ENCODE results near the gene RGN.
"Not testable (repeated sequence)": the region's sequence is repeated elsewhere in the genome, so short reads cannot be mapped to it uniquely, and the experiment has no call there.

RGN gene

GRCh38 chrX:47080215-47080914 is 2.1 kb downstream of the RGN start:
- H3K27ac ChIP-seq (ENCODE audit: insufficient read depth, low read depth, low read length, poor library complexity, severe bottlenecking) = no peak overlapping the region
- WGBS, 2 experiments = 90 to 93% methylated on average over 7 to 9 of the region's 9 CpGs

GRCh38 chrX:47080915-47081236 is 2.6 kb downstream of the RGN start:
- no peaks in the 10 kb centered on the region for H3K4me1 ChIP-seq (ENCODE audit: control insufficient read depth, insufficient read depth, low read length)

More at GRCh38 chrX:47080215-47080914, 2.1 kb downstream of the RGN start:
- Histone ChIP-seq H3K27me3 (ENCODE audit: control insufficient read depth, insufficient read depth, low read length, poor library complexity, severe bottlenecking) (no peaks in the 10 kb centered on the region), H3K4me3 (ENCODE audit: insufficient read depth, low read depth, low read length) (no peak overlapping the region), H3K9me3 (ENCODE audit: control insufficient read depth, low read length) (no peaks in the 10 kb centered on the region), H3K36me3 (ENCODE audit: control insufficient read depth, insufficient read depth, low read length) (no peaks in the 10 kb centered on the region), H3K4me1 (ENCODE audit: control insufficient read depth, insufficient read depth, low read length) (no peaks in the 10 kb centered on the region)

GRCh38 chrX:47091149-47091775 is 13.0 kb downstream of the RGN start:
- H3K4me3 ChIP-seq (ENCODE audit: insufficient read depth, low read depth, low read length) = no peak overlapping the region
- H3K27me3 ChIP-seq (ENCODE audit: control insufficient read depth, insufficient read depth, low read length, poor library complexity, severe bottlenecking) = no peaks in the 10 kb centered on the region
- H3K36me3 ChIP-seq (ENCODE audit: control insufficient read depth, insufficient read depth, low read length) = no peaks in the 10 kb centered on the region
- 45 to 62% methylated on average over 3 to 4 of the region's 4 CpGs for WGBS, 2 experiments
- H3K27ac ChIP-seq (ENCODE audit: insufficient read depth, low read depth, low read length, poor library complexity, severe bottlenecking) = no peak overlapping the region
- H3K9me3 ChIP-seq (ENCODE audit: control insufficient read depth, low read length) = no peaks in the 10 kb centered on the region
- H3K4me1 ChIP-seq (ENCODE audit: control insufficient read depth, insufficient read depth, low read length) = no peaks in the 10 kb centered on the region

More at GRCh38 chrX:47080915-47081236, 2.6 kb downstream of the RGN start:
- H3K4me3 ChIP-seq (ENCODE audit: insufficient read depth, low read depth, low read length) = no peak overlapping the region
- H3K9me3 ChIP-seq (ENCODE audit: control insufficient read depth, low read length) = no peaks in the 10 kb centered on the region
- no peaks in the 10 kb centered on the region for H3K27me3 ChIP-seq (ENCODE audit: control insufficient read depth, insufficient read depth, low read length, poor library complexity, severe bottlenecking)
- no peak overlapping the region for H3K27ac ChIP-seq (ENCODE audit: insufficient read depth, low read depth, low read length, poor library complexity, severe bottlenecking)
- no peaks in the 10 kb centered on the region for H3K36me3 ChIP-seq (ENCODE audit: control insufficient read depth, insufficient read depth, low read length)
- 89 to 90% methylated on average over 4 to 5 of the region's 5 CpGs for WGBS, 2 experiments

- Histone ChIP-seq H3K27ac (ENCODE audit: insufficient read depth, low read depth, low read length, poor library complexity, severe bottlenecking) (no peak overlapping the region), H3K27me3 (ENCODE audit: control insufficient read depth, insufficient read depth, low read length, poor library complexity, severe bottlenecking) (no peaks in the 10 kb centered on the region), H3K4me1 (ENCODE audit: control insufficient read depth, insufficient read depth, low read length) (no peaks in the 10 kb centered on the region), H3K36me3 (ENCODE audit: control insufficient read depth, insufficient read depth, low read length) (no peaks in the 10 kb centered on the region), H3K4me3 (ENCODE audit: insufficient read depth, low read depth, low read length) (no peak overlapping the region), H3K9me3 (ENCODE audit: control insufficient read depth, low read length) (no peaks in the 10 kb centered on the region)
- WGBS, 2 experiments = no CpG with 5 or more reads among the region's 1 CpG
These were observed 15.0 kb downstream of the RGN start for GRCh38 chrX:47093248-47093647.

GRCh38 chrX:47093860-47094259 is 15.6 kb downstream of the RGN start:
- Histone ChIP-seq H3K4me3 (ENCODE audit: insufficient read depth, low read depth, low read length) (no peak overlapping the region), H3K27me3 (ENCODE audit: control insufficient read depth, insufficient read depth, low read length, poor library complexity, severe bottlenecking) (no peaks in the 10 kb centered on the region), H3K27ac (ENCODE audit: insufficient read depth, low read depth, low read length, poor library complexity, severe bottlenecking) (no peak overlapping the region), H3K36me3 (ENCODE audit: control insufficient read depth, insufficient read depth, low read length) (no peaks in the 10 kb centered on the region), H3K4me1 (ENCODE audit: control insufficient read depth, insufficient read depth, low read length) (no peaks in the 10 kb centered on the region), H3K9me3 (ENCODE audit: control insufficient read depth, low read length) (no peaks in the 10 kb centered on the region)
- WGBS, 2 experiments = 79 to 88% methylated on average over 11 of the region's 11 CpGs

- H3K27ac ChIP-seq (ENCODE audit: insufficient read depth, low read depth, low read length, poor library complexity, severe bottlenecking) = no peak overlapping the region
- 70 to 74% methylated on average over 4 of the region's 4 CpGs for WGBS, 2 experiments
- no peak overlapping the region for H3K4me3 ChIP-seq (ENCODE audit: insufficient read depth, low read depth, low read length)
- no peaks in the 10 kb centered on the region for H3K36me3 ChIP-seq (ENCODE audit: control insufficient read depth, insufficient read depth, low read length)
- H3K27me3 ChIP-seq (ENCODE audit: control insufficient read depth, insufficient read depth, low read length, poor library complexity, severe bottlenecking) = no peaks in the 10 kb centered on the region
- H3K9me3 ChIP-seq (ENCODE audit: control insufficient read depth, low read length) = no peaks in the 10 kb centered on the region
- H3K4me1 ChIP-seq (ENCODE audit: control insufficient read depth, insufficient read depth, low read length) = no peaks in the 10 kb centered on the region
These were observed 18.8 kb downstream of the RGN start for GRCh38 chrX:47097018-47097417.

- H3K36me3 ChIP-seq (ENCODE audit: control insufficient read depth, insufficient read depth, low read length) = no peaks in the 10 kb centered on the region
- H3K27ac ChIP-seq (ENCODE audit: insufficient read depth, low read depth, low read length, poor library complexity, severe bottlenecking) = no peak overlapping the region
- no peaks in the 10 kb centered on the region for H3K4me1 ChIP-seq (ENCODE audit: control insufficient read depth, insufficient read depth, low read length)
- H3K9me3 ChIP-seq (ENCODE audit: control insufficient read depth, low read length) = no peaks in the 10 kb centered on the region
- H3K4me3 ChIP-seq (ENCODE audit: insufficient read depth, low read depth, low read length) = no peak overlapping the region
- 92 to 100% methylated on average over 2 of the region's 2 CpGs for WGBS, 2 experiments
- no peaks in the 10 kb centered on the region for H3K27me3 ChIP-seq (ENCODE audit: control insufficient read depth, insufficient read depth, low read length, poor library complexity, severe bottlenecking)
These were observed 20.3 kb downstream of the RGN start for GRCh38 chrX:47098338-47099094.

- WGBS, 2 experiments = 91 to 97% methylated on average over 3 to 4 of the region's 4 CpGs
- no peaks in the 10 kb centered on the region for H3K4me1 ChIP-seq (ENCODE audit: control insufficient read depth, insufficient read depth, low read length)
- no peak overlapping the region for H3K27ac ChIP-seq (ENCODE audit: insufficient read depth, low read depth, low read length, poor library complexity, severe bottlenecking)
- H3K9me3 ChIP-seq (ENCODE audit: control insufficient read depth, low read length) = no peaks in the 10 kb centered on the region
- no peaks in the 10 kb centered on the region for H3K27me3 ChIP-seq (ENCODE audit: control insufficient read depth, insufficient read depth, low read length, poor library complexity, severe bottlenecking)
- no peaks in the 10 kb centered on the region for H3K36me3 ChIP-seq (ENCODE audit: control insufficient read depth, insufficient read depth, low read length)
- H3K4me3 ChIP-seq (ENCODE audit: insufficient read depth, low read depth, low read length) = no peak overlapping the region
These were observed 23.0 kb downstream of the RGN start for GRCh38 chrX:47101206-47101605.

GRCh38 chrX:47110936-47111615 is 32.8 kb downstream of the RGN start:
- not testable (repeated sequence) for H3K4me3 ChIP-seq (ENCODE audit: insufficient read depth, low read depth, low read length); H3K36me3 ChIP-seq (ENCODE audit: control insufficient read depth, insufficient read depth, low read length); H3K27me3 ChIP-seq (ENCODE audit: control insufficient read depth, insufficient read depth, low read length, poor library complexity, severe bottlenecking); H3K9me3 ChIP-seq (ENCODE audit: control insufficient read depth, low read length); H3K27ac ChIP-seq (ENCODE audit: insufficient read depth, low read depth, low read length, poor library complexity, severe bottlenecking); H3K4me1 ChIP-seq (ENCODE audit: control insufficient read depth, insufficient read depth, low read length)
- whole genome bisulfite sequencing, 2 experiments = 96 to 97% methylated on average over 34 to 40 of the region's 40 CpGs

Data from ectodermal cell (in vitro differentiated cells).